Suppressor macrophage treated with lipopolysaccharide for 4 hours (primary cell): Measurements from ENCODE around the gene NSMCE1.

Experiments used
- DNase-seq: peaks from one replicate; pipeline ENCODE4 v3.0.0-alpha.2; 2020

The NSMCE1 gene

DNA sequence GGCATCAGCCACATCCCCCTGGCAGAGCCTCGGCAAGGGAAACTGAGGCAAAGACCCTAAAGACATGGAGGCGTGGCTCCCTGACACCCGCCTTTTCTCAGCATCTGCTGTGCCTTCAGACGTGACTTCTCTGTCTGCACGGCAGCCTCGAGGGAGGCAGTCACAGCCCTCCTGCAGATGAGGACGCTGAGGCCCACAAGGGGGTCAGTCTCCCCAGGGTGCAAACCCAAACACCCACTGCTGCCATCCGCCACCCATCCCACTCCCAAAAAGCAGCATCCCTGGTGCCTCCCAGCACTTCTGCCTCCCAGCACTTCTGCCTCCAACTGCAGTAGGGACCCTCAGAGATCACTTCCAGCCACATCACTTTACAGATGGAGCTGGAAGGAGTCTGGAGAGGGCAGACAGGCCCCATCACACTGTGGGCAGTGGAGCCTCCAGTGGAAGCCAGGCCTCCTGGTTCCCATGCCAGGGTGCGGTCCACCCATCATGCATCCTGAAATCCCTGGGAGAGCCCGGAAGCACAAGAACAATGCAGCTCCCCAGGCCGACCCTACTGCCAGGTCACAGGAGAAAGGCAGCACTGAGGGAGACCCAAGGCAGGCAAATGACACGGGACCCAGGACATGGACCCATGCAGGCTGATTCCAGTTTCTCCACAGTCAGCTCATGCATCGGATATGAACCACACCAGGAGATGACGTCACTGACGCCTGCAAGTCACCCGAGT lies 41.4 kb downstream of the NSMCE1 start:
- DNase-seq = no peak

DNA sequence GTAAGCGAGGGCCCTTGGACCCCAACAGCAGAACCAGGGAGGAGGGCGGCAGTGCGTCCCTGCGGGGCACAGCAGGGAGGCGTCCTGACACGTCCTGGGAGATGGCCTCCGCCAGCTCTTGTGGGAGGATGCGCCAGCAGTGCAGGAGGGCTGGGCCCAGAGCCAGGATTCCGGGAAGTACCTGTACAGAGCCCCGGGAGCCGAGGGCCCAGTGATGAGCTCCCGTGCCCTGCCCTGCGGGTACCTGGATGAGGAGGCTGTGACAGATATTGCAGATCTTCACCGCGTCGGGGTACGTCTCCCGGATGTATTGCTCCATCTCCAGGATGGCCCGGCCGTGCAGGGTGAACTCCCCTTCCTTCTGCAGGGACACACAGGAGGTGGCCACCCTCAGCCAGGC lies 42.1 kb downstream of the NSMCE1 start:
- DNase-seq = no peak

DNA sequence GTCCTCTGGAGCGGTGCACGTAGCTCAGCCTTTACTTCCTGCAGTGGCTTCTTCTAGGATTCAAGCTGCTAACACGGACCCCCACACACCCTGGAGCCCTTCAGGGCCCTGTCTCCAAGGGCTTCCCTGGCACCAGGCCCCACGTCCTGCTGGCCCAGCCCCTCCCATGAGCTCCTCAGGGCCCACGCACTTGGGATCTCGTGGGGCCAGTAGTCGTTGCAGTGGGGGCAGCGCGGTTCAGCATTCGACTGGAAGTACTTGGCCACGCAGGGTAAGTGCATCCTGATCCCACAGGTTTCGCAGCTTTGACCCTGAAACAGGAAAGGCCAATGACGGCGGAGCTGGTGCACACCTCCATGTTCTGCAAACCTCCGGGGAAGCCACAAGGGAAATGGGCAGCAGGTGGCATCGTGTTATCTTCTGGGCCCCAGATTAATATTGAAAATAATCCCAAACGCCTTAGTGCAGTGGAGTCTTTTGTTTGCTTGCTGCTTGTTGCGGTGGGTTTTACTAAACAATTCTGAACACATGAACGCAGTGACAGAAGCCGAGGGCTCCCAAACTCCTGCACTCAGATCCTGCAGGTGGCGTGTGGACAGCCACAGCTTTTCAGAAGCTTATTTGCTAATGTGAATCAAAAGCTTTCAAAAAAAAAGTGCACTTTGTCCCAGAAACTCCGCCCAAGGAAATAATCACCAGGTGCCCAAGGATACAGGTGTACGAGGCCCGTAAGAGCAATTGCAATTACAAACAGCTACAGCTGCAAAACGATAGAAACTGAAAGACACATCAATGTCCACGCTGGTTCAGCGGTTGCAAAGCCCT lies 42.8 kb downstream of the NSMCE1 start:
- DNase-seq = no peak

DNA sequence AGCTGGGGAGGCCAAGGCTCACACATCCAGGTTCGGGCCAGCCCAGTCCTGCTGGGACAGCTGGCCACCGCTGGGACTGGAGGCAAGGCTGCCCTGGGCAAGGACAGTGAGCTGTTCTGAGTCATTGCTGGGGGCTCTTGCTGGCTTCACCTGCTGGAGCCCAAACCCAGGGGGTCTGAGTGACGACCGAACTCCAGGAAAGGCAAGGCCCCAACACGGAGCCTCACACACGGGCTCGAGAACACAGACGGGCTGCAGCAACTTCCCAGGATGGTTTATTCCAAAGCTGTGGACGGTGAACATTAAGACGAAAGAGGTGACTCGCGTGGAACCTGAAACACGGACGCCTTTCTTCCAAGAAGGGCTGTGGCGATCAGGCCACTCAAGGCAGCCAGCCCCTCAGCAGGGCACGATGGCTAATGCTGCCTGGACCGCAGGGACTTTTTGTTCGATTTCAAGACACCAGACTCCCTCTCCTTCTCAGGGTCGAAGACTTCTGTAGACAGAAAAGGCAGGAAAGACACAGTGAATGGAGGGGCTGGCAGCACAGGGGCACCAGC lies 43.8 kb downstream of the NSMCE1 start:
- DNase-seq = no peak

DNA sequence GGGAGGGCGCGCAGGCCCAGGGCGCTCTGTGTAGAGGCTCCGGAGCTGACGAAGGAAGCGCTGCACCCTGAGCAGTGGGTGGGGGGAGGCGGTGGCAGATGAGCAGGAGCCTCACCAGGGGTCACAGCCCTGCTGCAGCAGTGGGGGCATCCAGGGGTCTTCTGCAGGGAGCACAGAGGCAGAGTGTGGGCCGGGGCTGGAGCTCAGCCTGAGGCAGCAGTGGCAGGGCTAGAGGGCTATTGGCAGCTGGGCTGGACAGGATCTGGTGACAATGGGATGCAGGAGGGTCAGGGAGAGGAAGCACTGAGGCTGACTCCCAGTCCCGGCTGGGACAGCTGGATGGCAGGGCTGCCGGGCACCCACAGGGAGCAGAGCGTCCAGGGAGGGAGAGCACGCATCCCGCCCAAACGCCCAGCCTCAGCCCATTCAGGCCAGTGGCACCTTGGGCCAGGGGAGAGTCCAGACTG lies 44.3 kb downstream of the NSMCE1 start:
- DNase-seq = no peak

DNA sequence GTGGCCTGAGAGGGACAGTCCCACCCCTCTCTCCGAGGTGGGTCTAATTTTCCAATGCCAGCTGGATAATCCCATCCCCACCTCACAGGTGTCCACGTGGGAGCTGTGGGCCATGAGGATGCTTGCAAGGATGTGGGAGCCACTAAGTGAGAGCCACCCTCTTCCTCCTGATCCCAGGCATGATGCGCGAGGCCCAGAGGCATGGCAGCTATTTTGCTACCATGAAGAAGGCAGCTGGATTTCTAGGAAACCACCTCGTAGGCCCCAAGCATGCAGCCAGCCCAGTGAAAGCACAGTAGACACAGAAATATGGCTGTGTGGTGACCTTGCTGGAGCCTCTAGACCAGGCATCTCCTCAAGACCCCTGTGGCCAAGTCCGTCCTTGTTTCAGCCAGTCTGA lies 44.9 kb downstream of the NSMCE1 start:
- no peak for DNase-seq

DNA sequence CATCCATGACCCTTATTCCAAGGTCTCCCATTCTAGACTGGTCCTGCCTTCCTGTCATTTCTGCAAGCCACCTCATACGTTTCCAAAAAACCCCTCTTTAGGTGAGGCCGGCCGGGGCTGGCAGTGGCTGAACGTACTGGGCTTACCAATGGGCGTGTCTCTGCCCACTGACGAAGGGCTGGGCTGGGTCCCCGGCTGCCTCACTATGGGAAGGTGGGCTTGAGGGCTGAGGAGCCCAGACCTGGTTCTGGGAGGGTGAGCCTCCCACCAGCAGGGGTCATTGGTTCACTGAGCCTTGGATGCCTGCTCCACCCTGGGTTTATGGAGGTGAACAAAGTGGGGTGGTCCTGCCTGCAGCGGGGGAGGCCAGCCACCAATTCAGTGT lies 45.4 kb downstream of the NSMCE1 start:
- no peak for DNase-seq

DNA sequence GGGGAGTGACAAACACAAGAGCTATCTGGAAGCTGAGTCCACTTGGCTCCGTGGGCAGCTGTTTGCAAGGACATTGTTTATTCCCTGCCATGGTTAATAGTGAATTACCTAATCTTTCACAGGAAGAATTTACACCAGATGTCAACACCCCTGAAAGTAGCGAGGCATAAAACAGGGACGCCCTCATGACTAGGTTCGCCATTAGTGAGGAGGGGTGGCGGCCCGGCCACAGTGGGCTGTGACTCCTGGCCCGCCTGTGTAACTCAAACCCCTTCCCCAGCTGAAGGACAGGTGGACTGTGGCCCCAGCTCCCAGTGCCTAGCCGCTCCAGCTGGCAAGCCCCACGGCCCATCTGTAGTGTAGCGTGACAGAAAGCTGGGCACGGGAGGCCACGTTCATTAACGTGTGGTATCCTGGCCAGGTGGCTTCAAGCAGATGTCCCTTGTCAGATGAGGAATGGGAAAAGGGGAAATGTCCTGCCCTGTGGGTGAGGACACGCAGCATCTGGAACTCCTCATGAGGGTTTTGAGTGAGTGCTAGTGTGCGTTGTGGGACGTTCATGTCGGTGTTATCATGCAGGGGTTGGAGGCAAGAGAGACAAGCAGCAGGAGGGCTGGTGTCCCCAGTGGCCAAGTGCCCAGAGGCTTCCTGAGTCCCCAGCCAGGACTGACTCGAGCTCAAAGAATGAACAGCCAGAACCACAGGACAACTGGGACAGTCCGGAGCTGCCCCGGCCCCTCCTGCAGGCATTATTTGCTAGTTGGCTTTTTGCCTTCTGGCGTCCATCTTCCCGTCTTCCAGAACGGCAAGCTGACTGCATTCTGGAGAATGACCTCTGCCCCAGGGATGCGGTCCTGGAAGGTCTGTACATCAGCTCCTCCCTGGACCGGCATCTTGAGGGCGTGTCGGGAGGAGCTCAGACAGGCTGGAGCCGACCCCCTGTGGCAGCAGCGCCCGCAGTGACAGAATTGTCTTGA lies 46.0 kb downstream of the NSMCE1 start:
- DNase-seq = no peak

DNA sequence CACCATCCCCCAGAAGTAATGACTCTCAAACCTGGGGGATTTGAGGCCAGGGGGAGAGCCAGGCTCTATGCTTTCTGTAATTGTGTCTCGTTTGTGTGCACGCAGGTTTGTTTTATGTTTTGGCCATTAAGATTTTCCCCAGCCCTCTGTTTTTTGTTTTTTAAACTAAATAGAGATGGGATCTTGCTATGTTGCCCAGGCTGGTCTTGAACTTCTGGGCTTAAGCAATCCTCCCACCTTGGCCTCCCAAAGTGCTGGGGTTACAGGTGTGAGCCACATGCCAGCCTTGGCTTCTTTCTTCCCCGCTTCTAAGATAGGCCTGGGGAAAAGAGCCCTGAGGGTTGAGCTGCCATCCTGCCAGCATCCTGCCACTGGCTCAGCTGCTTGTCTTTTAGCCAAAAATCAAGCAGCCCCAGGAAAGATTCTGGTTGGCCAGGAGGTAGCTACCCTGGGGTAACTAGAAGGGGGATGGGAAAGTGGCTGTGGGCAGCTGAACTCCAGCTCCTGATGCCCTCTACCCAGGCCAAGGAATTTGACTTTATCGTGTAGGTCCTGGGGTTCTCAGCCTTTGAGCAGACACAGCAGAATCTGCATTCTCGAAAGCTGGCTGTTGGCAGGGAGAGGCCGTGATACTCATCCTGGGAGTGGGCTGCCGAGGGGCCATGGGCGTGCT lies 46.9 kb downstream of the NSMCE1 start:
- DNase-seq = no peak

DNA sequence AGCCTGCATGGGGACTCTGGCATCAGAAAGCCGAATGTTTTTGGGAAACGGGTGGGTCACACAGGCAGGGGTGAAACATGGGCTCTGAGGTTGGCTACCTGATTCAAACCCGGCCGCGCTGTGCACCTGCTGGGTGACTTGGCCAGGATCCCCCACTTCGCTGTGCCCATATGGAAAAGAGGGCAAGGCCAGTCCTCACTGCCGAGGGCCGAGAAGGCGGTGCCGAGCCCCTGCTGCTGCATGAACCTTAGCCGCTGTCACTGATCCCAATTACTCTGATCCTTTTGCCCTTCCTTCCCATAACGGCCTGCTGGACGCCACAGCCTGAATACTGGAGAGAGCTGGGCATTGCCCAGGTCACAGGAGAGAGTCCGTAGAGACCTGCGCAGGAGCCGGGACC lies 47.6 kb downstream of the NSMCE1 start:
- no peak for DNase-seq

DNA sequence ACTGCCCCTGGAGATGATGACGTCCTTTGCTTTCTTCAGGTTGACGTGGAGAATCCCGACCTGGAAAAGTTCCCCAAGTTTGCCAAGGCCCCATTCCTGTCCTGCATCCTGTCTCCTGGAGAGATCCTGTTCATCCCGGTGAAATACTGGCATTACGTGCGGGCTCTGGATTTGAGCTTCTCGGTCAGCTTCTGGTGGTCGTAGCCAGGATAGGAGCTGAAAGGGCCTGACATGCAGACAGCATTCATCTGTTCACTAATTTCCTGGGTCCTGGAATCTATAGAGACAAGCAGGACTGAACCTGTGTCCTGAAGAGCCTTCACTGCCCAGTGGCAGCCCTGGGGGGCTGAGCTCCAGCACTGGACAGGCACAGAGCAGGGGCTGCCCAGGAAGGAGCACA lies 48.0 kb downstream of the NSMCE1 start:
- DNase-seq = no peak

DNA sequence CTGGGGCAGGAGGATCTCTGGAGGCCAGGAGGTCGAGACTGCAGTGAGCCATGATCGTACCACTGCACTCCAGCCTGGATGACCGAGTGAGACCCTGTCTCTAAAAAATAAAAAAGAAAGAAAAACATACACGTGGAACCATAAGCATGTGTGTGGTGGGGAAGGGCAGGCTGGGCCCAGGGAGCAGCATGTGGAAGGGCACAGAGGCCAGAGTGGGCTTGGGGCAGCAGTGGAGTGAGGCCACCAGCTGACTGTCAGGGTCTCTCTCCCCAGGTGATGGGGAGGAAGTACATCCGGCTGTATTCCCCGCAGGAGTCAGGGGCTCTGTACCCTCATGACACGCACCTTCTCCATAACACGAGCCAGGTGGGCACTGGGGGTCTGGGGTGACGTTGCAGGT lies 48.5 kb downstream of the NSMCE1 start:
- no peak for DNase-seq

DNA sequence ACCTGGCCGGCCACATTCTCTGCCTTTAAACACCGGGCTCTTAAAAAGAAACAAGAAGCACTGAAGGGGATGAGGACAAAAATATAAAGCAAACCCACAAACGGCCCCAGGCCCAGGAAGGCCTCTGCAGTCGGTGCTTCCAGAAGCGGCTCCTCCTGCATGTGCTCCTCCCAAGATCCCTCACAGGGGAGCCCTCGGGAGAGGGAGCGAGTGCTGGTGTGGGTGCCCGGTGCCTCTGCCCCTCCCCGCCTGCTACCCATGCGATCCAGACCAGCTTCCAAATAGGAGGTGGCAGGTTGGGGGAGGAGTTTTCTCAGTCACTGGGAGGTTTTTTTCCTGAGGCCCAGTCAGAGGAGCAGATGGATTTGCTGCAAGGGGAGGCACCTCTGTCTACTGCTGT lies 49.4 kb downstream of the NSMCE1 start:
- no peak for DNase-seq

DNA sequence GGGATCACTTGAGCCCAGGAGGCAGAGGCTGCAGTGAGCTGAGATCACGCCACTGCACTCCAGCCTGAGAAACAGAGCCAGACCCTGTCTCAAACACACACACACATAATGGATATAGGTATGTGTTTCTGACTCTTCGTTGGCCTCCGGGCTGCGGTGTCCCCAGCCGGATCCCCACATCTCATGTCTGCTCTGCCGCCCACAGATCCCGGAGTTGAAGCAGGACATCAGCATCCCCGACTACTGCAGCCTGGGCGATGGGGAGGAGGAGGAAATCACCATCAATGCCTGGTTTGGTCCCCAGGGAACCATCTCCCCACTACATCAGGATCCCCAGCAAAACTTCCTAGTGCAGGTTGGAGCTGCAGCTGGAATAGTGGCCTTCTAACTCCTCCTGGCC lies 49.8 kb downstream of the NSMCE1 start:
- DNase-seq = no peak

DNA sequence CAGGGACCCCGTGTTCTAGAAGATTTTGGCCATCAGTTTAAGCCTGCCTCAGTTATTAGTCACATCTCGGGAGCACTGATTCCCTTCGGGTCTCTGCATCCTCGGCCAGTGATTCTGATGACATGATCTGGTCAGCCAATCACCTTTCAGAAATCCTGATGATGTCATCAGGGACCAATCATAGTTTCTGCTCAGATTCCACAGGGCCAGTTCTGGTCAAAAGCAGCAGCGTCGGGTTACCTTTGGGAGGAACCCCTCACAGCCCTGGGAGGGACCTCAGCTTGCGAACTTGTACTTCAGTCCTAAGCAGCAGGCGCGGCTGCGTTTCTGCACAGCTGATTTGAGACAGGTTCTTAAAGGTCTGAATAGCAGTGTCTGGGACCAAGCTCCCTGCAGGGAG lies 51.3 kb downstream of the NSMCE1 start:
- DNase-seq = no peak

DNA sequence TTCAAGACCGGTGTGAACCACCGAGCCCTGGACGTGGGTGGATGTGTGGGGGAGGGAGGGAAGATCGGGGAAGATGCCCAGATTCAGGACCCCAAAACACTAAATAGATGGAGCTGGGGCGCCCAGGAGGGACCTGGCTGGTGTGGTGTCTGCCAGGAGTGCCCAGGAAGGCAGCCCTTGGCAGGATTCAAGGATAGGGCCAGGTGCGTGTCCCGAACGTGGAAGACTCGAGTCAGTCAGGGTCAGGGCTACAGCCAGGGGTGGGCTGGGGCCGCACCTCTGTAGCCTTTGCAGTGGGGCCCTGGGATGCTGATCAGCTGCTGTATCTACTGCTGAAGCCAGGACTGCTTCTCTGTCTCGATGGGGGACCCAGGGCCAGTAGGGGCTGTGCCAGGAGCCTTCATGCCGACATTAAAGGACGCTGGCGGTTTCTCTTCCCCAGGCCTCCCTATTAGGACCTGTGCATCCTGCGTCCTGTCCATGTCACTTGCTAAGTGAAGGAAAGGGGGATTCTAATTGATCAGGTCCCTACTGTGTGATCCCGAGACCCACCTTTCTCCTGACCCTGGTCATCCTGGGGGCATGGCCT lies 52.2 kb downstream of the NSMCE1 start:
- DNase-seq = no peak

DNA sequence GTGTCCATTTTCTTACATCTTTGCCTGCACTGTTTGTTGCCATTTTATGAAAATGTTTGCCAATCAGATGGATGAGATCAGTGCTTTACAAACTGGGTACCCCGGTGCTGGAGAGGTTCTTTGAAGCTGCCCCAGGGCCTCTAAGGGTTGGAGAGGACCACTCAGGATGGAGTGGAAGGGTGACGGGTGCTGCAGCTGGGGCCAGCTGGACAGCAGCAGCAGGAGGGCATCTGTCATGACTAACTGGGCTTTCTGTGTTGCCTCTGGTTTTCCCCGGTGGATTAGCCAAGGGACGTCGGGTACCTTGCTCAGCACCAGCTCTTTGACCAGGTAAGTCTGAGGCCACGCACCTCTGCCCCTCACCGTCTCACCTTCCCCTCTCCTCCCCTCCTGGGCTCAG lies 52.9 kb downstream of the NSMCE1 start:
- no peak for DNase-seq

DNA sequence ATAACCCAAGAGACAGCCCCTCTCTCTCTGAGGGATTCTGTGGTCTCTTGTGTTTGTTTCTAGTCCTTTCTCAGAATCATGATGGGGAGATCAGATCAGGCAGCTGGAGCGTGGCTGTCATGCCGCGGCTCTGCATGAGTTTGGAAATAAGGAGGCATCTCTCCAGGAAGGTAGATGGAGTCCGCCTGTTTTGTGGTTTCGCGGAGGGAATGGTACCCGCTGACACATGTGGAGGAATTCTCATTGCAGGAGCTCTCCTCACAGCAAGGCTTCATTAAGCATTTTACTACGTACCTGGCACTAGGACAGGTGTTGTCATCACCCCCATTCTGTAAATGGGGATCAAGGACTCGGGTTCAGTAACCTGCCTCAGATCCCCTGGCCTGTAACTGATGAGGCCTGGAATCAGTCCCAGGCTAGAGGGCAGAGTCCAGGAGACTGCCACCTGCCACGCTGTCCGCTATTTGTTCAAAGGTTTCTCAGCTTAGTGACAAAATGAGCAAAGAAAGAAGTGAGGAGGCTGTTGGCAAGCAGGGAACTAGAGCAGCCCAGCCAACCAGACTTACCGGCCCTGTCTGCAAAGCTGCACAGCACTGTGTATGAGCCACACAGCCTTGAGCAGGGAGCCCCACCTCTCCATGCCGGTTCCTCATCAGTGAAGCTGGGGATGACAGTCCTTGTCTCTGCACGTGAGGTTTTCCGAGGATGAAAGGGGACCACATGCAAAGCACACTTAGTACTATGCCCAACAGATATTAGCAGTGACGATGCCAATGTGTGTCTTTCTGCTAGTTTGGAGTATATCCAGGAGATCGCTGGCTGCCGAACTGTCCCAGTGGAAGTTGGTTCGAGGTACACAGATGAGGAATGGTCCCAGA lies 54.2 kb downstream of the NSMCE1 start:
- no peak for DNase-seq

DNA sequence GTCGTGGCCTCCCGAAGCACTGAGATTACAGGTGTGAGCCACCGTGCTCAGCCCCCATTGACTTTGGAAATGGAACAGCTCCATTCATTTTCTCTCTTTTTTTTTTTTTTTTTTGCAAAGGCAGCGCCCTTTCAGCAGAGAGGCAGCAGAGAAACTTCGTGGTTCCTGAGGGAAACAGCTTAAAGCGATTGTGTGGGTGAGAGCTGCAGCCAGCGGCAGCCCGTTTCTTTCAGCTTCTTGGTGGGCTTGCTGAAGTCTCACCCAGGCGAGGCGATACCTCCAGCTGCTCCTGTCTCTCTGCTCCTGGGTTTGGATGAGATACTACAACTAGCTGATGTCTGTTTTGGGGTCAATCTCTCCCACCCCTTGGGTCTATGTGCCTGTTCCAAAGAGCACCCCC lies 57.5 kb downstream of the NSMCE1 start:
- no peak for DNase-seq

DNA sequence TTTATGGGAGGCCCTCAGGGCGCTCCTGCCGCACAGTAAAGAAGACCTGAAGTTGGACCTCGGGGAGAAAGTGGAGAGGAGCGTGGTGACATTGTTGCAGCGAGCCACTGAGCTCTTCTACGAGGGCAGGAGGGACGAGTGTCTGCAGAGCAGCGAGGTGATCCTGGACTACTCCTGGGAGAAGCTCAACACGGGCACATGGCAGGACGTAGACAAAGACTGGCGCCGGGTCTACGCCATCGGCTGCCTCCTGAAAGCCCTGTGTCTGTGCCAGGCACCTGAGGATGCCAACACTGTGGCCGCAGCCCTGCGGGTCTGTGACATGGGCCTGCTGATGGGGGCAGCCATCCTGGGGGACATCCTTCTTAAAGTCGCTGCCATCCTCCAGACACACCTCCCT lies 58.4 kb downstream of the NSMCE1 start:
- DNase-seq = no peak

DNA sequence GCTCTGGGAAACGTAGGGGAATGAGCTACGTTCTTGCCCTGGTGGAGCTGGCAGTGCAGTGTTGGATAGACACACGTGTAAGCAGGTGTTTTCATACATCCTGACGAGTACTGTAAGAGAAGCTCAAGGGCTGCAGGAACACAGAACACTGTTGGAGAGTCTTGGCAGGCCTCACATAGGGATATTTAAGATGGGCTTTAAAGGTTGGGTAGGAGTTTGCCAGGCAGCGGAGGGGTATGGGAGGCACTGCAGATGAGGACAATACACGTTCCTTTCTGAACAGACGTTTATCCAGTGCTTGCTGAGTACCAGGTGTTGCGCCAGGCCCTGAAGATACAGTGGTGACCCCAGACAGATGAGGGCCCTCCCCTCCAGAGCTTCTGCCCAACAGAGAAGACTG lies 59.0 kb downstream of the NSMCE1 start:
- DNase-seq = no peak
